Left lung (tissue), 10 donors: ENCODE data around the gene CROCC2. TPM values are rescaled to one million over a fixed set of nuclear protein-coding genes. Genes with fewer than 3 reads are reported as not detected.

Source experiments
- ATAC-seq: fragments of 200-7000 bp; cut with Tn5 transposase; one replicate; pipeline ENCODE4 v1.9.1; 2020; ENCODE audit warnings: moderate library complexity
- DNase-seq, 4 donors: peaks; one replicate each; pipeline ENCODE4 v3.0.0-alpha.2; 2013 to 2020
- H3K27ac ChIP-seq, 2 donors: fragments of 200-600 bp; sonication (generic) in 1 of 2; one replicate each; pipeline versions ENCODE4 v1.5.0 to v1.8.0; 2020 to 2021
- H3K27me3 ChIP-seq, 2 donors: fragments of 200-600 bp; sonication (generic) in 1 of 2; one replicate each; pipeline versions ENCODE4 v1.5.0 to v1.8.0; 2020 to 2021
- H3K36me3 ChIP-seq, 2 donors: fragments of 200-600 bp; sonication (generic) in 1 of 2; one replicate each; pipeline versions ENCODE4 v1.5.0 to v1.8.0; 2020 to 2021
- H3K4me1 ChIP-seq, 2 donors: fragments of 200-600 bp; one replicate each; pipeline ENCODE4 v1.8.0; 2021
- H3K4me3 ChIP-seq, 2 donors: fragments of 200-600 bp; sonication (generic) in 1 of 2; one replicate each; pipeline versions ENCODE4 v1.5.0 to v1.8.0; 2020 to 2021; ENCODE audit warnings: mild to moderate bottlenecking in 1 of 2
- H3K9me3 ChIP-seq, 2 donors: fragments of 200-600 bp; sonication (generic) in 1 of 2; one replicate each; pipeline versions ENCODE4 v1.5.0 to v1.8.0; 2020 to 2021
- intact Hi-C, 2 donors: fragments of 100-400 bp; cut with DNase I; formaldehyde crosslinking; loops; one replicate each; pipeline versions ENCODE4 v1.11.2 to v1.14.2; 2022
- polyA plus RNA-seq, 6 donors: library from polyadenylated mRNA; unstranded; fragments of 120-200 nt; gene quantifications; one replicate each; pipeline ENCODE4 v1.2.1, GENCODE V29; 2013; ENCODE audit not compliant: insufficient read length in 6 of 6
- total RNA-seq, 2 donors: library from RNA; stranded (reverse); fragmentation: NEBNext Ultra II Directional; extraction: Animal tissue kit (Norgen Biotek cat#: 25700); gene quantifications; one replicate each; pipeline ENCODE4 v1.2.1, GENCODE V29; 2021
- TF ChIP-seq, protein P1 (sequence below), 2 donors: fragments of 200-600 bp; sonication (generic) in 1 of 2; IDR thresholded peaks; one replicate each; pipeline versions ENCODE4 v1.5.0 to v1.8.0; 2021; ENCODE audit warnings: antibody characterized with exemption in 2 of 2
- donor health status: DM: no; HTN: yes; CAD: no.
- donor health status: DM: no; HTN: no; CAD: no.

CROCC2 gene
- total and polyA plus RNA-seq, 8 donors: 0.32 to 4.4 (median 2.3) TPM

DNA sequence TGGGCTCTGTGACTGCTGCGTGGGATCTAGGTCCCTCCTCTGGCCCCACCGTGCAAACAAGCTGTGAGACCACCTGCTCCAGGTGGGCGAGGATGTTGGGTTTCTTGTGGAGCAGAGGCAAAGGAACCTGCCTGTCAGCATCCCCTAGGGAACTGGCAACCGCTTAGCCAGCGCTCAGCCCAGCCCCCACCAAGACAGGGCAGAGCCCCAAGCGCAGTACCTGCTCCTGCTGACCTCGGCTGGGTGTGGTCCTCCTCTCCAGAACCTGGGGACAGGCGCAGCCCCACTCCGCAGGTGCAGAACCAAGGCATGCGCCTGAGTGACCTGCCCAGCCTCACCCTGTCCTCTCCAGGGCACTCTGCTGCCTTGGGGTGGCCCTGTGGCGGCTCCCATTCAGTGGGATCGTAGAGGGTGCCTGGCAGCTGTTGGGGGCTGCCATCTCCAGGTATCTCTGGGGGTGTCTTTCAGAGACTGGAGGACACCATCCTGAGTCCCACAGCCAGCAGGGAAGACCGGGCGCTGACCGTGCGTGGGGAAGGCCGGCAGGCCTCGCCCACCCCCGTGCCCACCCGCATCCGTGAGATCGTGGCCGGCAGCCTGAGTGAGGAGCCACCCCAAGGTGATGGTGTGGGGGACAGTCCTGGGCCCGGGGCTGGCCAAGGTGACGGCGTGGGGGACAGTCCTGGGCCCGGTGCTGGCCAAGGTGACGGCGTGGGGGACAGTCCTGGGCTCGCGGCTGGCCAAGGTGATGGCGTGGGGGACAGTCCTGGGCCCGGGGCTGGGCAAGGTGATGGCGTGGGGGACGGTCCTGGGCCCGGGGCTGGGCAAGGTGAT lies 12.3 kb downstream of the CROCC2 start:
- no peak overlapping the region for H3K27ac ChIP-seq
- no peaks in the 10 kb centered on the region for H3K9me3 ChIP-seq
- ATAC-seq (no peak), DNase-seq (peak in 2 of 4 donors; percentile 26 to 68)
- no peaks in the 10 kb centered on the region for H3K36me3 ChIP-seq
- no peak overlapping the region for H3K4me3 ChIP-seq
- intact Hi-C loops: no loop called here
- peaks cover 3 to 31% of the 10 kb centered on the region in 2 donors for H3K27me3 ChIP-seq
- H3K4me1 ChIP-seq: peaks cover 16 to 21% of the 10 kb centered on the region in 2 donors
- TF ChIP-seq, protein P1, sequence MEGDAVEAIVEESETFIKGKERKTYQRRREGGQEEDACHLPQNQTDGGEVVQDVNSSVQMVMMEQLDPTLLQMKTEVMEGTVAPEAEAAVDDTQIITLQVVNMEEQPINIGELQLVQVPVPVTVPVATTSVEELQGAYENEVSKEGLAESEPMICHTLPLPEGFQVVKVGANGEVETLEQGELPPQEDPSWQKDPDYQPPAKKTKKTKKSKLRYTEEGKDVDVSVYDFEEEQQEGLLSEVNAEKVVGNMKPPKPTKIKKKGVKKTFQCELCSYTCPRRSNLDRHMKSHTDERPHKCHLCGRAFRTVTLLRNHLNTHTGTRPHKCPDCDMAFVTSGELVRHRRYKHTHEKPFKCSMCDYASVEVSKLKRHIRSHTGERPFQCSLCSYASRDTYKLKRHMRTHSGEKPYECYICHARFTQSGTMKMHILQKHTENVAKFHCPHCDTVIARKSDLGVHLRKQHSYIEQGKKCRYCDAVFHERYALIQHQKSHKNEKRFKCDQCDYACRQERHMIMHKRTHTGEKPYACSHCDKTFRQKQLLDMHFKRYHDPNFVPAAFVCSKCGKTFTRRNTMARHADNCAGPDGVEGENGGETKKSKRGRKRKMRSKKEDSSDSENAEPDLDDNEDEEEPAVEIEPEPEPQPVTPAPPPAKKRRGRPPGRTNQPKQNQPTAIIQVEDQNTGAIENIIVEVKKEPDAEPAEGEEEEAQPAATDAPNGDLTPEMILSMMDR (IDR thresholded peaks at IDR 0.05): no peak

DNA sequence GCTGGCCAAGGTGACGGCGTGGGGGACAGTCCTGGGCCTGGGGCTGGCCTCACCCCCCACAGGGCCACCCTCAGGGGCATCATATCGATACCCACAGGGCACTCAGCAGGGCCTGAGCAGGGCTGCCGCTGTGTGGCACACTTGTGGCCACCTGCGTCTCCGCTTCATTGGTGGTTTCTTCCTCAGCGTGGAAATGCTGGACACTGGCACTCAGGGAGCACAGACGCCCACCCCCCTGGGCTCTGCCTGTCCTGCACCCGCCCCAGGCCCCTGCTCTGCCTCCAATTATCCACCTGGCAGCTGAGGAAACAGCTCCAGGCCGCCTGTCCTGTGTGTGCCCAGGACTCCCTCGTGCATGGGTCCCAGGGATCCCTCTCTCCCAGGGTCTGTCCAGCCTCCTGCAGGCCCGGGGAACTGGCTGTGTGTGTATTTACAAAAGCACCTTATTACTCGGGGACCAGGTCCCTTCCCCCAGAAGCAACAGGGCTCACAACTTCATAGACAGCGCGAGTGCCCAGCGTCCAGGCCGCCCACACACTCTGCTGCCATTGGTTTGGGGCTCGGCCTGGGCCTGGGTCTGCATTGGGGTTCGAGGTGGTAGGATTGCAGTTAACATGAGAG lies 13.1 kb downstream of the CROCC2 start:
- H3K27me3 ChIP-seq: peaks cover 3 to 31% of the 10 kb centered on the region in 2 donors
- H3K4me1 ChIP-seq: peaks cover 13% of the 10 kb centered on the region in 2 donors
- ATAC-seq (no peak), DNase-seq (peak in 2 of 4 donors; percentile 26 to 75)
- H3K36me3 ChIP-seq: no peaks in the 10 kb centered on the region
- TF ChIP-seq, protein P1 (IDR thresholded peaks at IDR 0.05): no peak
- no peaks in the 10 kb centered on the region for H3K9me3 ChIP-seq
- H3K27ac ChIP-seq: no peak overlapping the region
- intact Hi-C loops: no loop called here
- no peak overlapping the region for H3K4me3 ChIP-seq

DNA sequence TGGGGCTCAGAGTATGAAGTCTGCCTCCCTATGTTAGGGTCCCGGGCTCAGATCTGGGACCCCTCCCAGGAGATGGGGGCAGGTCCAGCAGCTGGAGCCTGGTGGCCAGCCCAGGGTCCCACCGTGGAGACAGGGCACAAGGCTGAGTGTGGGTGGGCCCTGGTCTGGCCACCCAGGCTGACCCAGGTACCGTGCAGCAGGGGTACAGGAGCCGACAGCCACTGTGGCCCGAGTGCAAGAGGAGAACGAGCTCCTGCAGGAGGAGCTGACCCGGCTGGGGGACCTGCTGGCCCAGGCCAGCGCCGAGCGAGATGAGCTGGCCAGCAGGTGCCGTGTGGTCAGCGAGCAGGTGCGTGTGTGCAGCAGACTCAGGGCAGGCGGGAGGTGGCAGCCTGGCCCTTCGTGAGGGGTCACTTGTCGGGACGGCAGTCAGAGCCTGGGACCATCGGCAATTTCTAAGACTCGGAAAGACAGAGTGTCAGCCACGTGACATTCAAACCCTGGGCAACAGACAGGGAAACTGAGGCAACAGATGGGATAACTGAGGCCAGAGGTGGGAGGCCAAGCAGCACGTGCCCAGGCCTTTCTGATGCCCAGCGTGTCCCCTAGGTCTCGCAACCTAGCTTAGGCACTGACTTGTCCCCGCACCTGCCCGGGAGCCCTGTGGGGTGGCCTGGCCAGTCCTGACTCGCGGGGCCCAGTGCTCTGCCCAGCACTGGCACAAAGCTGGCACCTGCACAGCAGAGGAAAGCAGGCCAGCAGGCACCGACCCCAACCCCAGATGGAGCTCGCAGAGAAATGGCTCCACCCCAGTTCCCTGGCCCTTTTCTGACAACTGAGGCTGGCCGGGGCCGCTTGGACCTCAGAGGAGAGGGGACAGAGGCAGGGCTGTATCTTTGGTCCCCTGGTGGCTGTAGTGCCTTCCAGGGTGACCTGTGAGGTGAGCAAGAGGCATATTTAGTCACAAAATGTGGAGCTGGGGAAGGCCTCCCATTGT lies 13.9 kb downstream of the CROCC2 start:
- Histone ChIP-seq H3K27me3 (peaks cover 3 to 23% of the 10 kb centered on the region in 2 donors), H3K9me3 (no peaks in the 10 kb centered on the region), H3K4me1 (peaks cover 6 to 10% of the 10 kb centered on the region in 2 donors), H3K4me3 (no peak overlapping the region), H3K27ac (no peak overlapping the region), H3K36me3 (no peaks in the 10 kb centered on the region)
- intact Hi-C loops: no loop called here
- TF ChIP-seq, protein P1 (IDR thresholded peaks at IDR 0.05): no peak
- ATAC-seq (no peak), DNase-seq (peak in 2 of 4 donors; percentile 28 to 80)

DNA sequence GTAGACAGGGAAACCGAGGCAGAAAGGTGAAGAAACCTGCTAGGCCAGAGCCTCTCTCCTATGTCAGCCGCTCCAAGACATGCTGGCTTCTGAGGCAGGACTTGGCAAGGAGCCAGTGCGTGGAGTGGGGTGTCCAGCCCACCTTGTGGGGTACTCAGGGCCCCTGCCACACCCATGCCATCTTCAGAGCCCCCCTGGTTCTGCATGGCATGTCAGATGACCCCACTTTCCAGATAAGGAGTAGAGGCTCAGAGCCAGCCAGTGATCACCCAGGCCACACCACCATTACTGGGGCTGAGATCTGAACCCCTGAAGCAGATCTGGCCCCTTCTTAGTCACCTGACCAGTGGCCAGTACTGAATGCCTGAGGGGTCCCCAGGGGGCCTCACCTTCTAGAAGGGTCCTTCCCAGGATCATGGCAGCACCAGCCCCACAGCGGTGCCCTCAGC lies 14.7 kb downstream of the CROCC2 start:
- Histone ChIP-seq H3K4me3 (no peak overlapping the region), H3K9me3 (no peaks in the 10 kb centered on the region), H3K4me1 (peaks cover 3 to 10% of the 10 kb centered on the region in 2 donors), H3K27me3 (peaks cover 2 to 16% of the 10 kb centered on the region in 2 donors), H3K27ac (peak overlapping the region; percentile 33 to 63), H3K36me3 (no peaks in the 10 kb centered on the region)
- no peak for ATAC-seq
- DNase-seq: peak in 2 of 4 donors; percentile 31 to 45
- intact Hi-C loops: no loop called here
- TF ChIP-seq, protein P1 (IDR thresholded peaks at IDR 0.05): no peak
